ENCODE measurements around the gene MICALL1. TPM values are rescaled to one million over a fixed set of nuclear protein-coding genes. Genes with fewer than 3 reads are reported as not detected.

The MICALL1 gene
- total RNA-seq, 4 donors from 2014 or later = 14.4 to 29.4 (median 21.1) TPM

GRCh38 chr22:37932821-37933578 is 26.9 kb downstream of the MICALL1 start:
- Histone ChIP-seq H3K4me1 (peaks cover 11 to 12% of the 10 kb centered on the region in 2 donors), H3K9me3 (no peaks in the 10 kb centered on the region), H3K27me3 (no peaks in the 10 kb centered on the region), H3K4me3 (no peak overlapping the region), H3K27ac (peak overlapping the region; percentile 63 to 83 (median 70)), H3K36me3 (peaks cover 0 to 23% of the 10 kb centered on the region in 2 donors)
- DNase-seq = no peak
- ATAC-seq = no peak
- in situ Hi-C loops (cut with MboI; ENCODE audit: low sequenced_read_pairs in 4 of 4) (no loop called here), intact Hi-C loops (cut with DNase I; ENCODE audit: low total_unique reads) (loop anchor here (5.0 kb wide), 1 partner anchor 46 kb away; no protein-coding TSS in a partner anchor)
- TF ChIP-seq POLR2A (IDR thresholded peaks at IDR 0.05) (no peak), CTCF (IDR thresholded peaks at IDR 0.05 in 4 of 5, conservative IDR thresholded peaks at IDR 0.05 in 1 of 5) (no peak)

- intact Hi-C loops (cut with DNase I; ENCODE audit: low total_unique reads) = loop anchor here (1.0 to 5.0 kb wide), 3 partner anchors 28 to 117 kb away; partner anchors contain the start of gene MICALL1
- in situ Hi-C loops (cut with MboI; ENCODE audit: low sequenced_read_pairs in 4 of 4) = no loop called here
- no peaks in the 10 kb centered on the region for H3K27me3 ChIP-seq
- peaks cover 0 to 14% of the 10 kb centered on the region in 2 donors for H3K36me3 ChIP-seq
- no peak overlapping the region for H3K4me3 ChIP-seq
- H3K4me1 ChIP-seq = peaks cover 11 to 12% of the 10 kb centered on the region in 2 donors
- peak; percentile 90 to 99 (median 96) for TF ChIP-seq CTCF (IDR thresholded peaks at IDR 0.05 in 4 of 5, conservative IDR thresholded peaks at IDR 0.05 in 1 of 5)
- no peak for TF ChIP-seq POLR2A (IDR thresholded peaks at IDR 0.05)
- DNase-seq (peak; percentile 79 to 88), ATAC-seq (peak; percentile 96 to 99)
- H3K9me3 ChIP-seq = no peaks in the 10 kb centered on the region
- H3K27ac ChIP-seq = peak overlapping the region; percentile 63 to 83 (median 70)
Observed at GRCh38 chr22:37933711-37934376, 27.7 kb downstream of the MICALL1 start.

- DNase-seq (no peak), ATAC-seq (no peak)
- Histone ChIP-seq H3K9me3 (no peaks in the 10 kb centered on the region), H3K27me3 (no peaks in the 10 kb centered on the region), H3K4me3 (no peak overlapping the region), H3K27ac (no peak overlapping the region), H3K36me3 (peaks cover 0 to 31% of the 10 kb centered on the region in 2 donors), H3K4me1 (no peaks in the 10 kb centered on the region)
- TF ChIP-seq CTCF (IDR thresholded peaks at IDR 0.05 in 4 of 5, conservative IDR thresholded peaks at IDR 0.05 in 1 of 5) (no peak), POLR2A (IDR thresholded peaks at IDR 0.05) (no peak)
- intact Hi-C loops (cut with DNase I; ENCODE audit: low total_unique reads) = no loop called here
- in situ Hi-C loops (cut with MboI; ENCODE audit: low sequenced_read_pairs in 4 of 4) = no loop called here
Observed at GRCh38 chr22:37940698-37941376, 34.7 kb downstream of the MICALL1 start.

GRCh38 chr22:37942133-37942532 is 36.0 kb downstream of the MICALL1 start:
- Histone ChIP-seq H3K4me1 (no peaks in the 10 kb centered on the region), H3K9me3 (no peaks in the 10 kb centered on the region), H3K27me3 (no peaks in the 10 kb centered on the region), H3K36me3 (peaks cover 0 to 28% of the 10 kb centered on the region in 2 donors), H3K27ac (no peak overlapping the region), H3K4me3 (no peak overlapping the region)
- DNase-seq (no peak), ATAC-seq (no peak)
- TF ChIP-seq POLR2A (IDR thresholded peaks at IDR 0.05) (no peak), CTCF (IDR thresholded peaks at IDR 0.05 in 4 of 5, conservative IDR thresholded peaks at IDR 0.05 in 1 of 5) (no peak)
- intact Hi-C loops (cut with DNase I; ENCODE audit: low total_unique reads) (no loop called here), in situ Hi-C loops (cut with MboI; ENCODE audit: low sequenced_read_pairs in 4 of 4) (no loop called here)
